Ascending aorta (tissue), 2 donors: ENCODE data around the gene CHRNA4. TPM values are rescaled to one million over a fixed set of nuclear protein-coding genes. Genes with fewer than 3 reads are reported as not detected.
A peak's percentile ranks its signal among the peaks of the same experiment; 100 is the strongest.

ENCODE experiments used
- DNase-seq, 2 donors: peaks; one replicate each; pipeline ENCODE4 v3.0.0-alpha.2; 2019; ENCODE audit warnings: low spot score in 2 of 2
- H3K27ac ChIP-seq, 2 donors: fragments of 200-600 bp; sonication (generic); one replicate each; pipeline ENCODE4 v1.5.1; 2016 to 2017; ENCODE audit warnings: mild to moderate bottlenecking in 1 of 2
- H3K27me3 ChIP-seq: fragments of 200-600 bp; sonication (generic); one replicate; pipeline ENCODE4 v1.5.1; 2017
- H3K36me3 ChIP-seq, 2 donors: fragments of 200-600 bp; sonication (generic); one replicate each; pipeline ENCODE4 v1.5.1; 2016
- H3K4me1 ChIP-seq, 2 donors: fragments of 200-600 bp; sonication (generic); one replicate each; pipeline ENCODE4 v1.5.1; 2016 to 2017; ENCODE audit warnings: mild to moderate bottlenecking in 1 of 2
- H3K4me3 ChIP-seq, 2 donors: fragments of 200-600 bp; sonication (generic); one replicate each; pipeline ENCODE4 v1.5.1; 2016 to 2017; ENCODE audit warnings: mild to moderate bottlenecking in 1 of 2
- H3K9me3 ChIP-seq, 2 donors: fragments of 200-600 bp; sonication (generic); one replicate each; pipeline ENCODE4 v1.5.1; 2016
- intact Hi-C: fragments of 100-400 bp; cut with DNase I; formaldehyde crosslinking; loops from one replicate; pipeline ENCODE4 v1.15.1; 2023
- total RNA-seq: library from RNA; depleted of rRNA; stranded (reverse); fragments of >200 nt; gene quantifications from one replicate; pipeline ENCODE4 v1.1.0, GENCODE V29; 2016
- TF ChIP-seq, protein P1 (sequence below), 3 experiments: fragments of 200-600 bp in 2 of 3; fragments of 450-650 bp in 1 of 3; sonication (generic) in 2 of 3; IDR thresholded peaks; one replicate each; pipeline ENCODE4 v1.5.1; 2016 to 2019; ENCODE audit warnings: antibody characterized with exemption in 3 of 3, mild to moderate bottlenecking in 1 of 3, moderate library complexity in 1 of 3

CHRNA4 gene
- total RNA-seq, 1 donor from 2014 or later, result not detected

DNA sequence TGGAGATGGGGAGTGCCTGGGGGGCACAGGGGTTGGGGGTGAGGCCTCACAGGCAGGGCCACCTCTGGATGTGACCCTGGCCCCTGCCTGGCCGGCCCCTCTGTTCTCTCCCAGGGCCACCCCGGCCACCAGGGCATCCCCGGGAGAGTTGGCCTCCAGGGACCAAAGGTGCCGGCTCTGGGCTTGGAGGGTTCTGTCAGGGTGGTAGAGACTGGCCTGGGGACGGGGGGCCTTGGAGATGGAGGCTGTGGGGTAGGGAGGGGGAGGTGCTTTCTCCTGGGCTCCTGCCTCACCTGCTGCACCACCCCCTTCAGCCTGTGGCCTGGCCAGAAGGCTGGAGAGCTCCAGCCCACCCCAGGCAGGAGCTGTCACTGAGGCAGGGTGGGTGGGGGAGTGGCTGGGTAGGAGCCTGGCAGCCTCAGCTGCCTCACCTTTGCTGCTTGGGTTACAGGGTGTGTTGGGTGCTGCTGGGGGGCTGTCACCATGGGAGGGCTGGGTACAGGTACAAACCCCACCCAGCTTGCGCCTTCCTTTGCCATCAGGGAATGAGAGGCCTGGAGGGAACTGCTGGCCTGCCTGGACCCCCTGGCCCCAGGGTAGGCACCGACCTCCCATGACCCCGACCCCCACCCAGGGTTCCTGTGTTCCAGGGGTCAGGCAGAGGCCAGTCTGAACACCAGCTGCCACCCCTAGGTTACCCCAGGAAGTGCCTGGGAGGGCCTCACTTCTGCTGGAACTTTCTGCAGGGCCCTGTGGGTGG lies 35.4 kb downstream of the CHRNA4 start:
- peak in 1 of 2 donors; percentile 27 for DNase-seq
- TF ChIP-seq, protein P1, sequence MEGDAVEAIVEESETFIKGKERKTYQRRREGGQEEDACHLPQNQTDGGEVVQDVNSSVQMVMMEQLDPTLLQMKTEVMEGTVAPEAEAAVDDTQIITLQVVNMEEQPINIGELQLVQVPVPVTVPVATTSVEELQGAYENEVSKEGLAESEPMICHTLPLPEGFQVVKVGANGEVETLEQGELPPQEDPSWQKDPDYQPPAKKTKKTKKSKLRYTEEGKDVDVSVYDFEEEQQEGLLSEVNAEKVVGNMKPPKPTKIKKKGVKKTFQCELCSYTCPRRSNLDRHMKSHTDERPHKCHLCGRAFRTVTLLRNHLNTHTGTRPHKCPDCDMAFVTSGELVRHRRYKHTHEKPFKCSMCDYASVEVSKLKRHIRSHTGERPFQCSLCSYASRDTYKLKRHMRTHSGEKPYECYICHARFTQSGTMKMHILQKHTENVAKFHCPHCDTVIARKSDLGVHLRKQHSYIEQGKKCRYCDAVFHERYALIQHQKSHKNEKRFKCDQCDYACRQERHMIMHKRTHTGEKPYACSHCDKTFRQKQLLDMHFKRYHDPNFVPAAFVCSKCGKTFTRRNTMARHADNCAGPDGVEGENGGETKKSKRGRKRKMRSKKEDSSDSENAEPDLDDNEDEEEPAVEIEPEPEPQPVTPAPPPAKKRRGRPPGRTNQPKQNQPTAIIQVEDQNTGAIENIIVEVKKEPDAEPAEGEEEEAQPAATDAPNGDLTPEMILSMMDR (IDR thresholded peaks at IDR 0.05), result no peak
- Histone ChIP-seq H3K4me3 (no peak overlapping the region), H3K9me3 (no peaks in the 10 kb centered on the region), H3K27me3 (no peaks in the 10 kb centered on the region), H3K4me1 (no peaks in the 10 kb centered on the region), H3K27ac (no peak overlapping the region), H3K36me3 (no peaks in the 10 kb centered on the region)
- intact Hi-C loops, result no loop called here

DNA sequence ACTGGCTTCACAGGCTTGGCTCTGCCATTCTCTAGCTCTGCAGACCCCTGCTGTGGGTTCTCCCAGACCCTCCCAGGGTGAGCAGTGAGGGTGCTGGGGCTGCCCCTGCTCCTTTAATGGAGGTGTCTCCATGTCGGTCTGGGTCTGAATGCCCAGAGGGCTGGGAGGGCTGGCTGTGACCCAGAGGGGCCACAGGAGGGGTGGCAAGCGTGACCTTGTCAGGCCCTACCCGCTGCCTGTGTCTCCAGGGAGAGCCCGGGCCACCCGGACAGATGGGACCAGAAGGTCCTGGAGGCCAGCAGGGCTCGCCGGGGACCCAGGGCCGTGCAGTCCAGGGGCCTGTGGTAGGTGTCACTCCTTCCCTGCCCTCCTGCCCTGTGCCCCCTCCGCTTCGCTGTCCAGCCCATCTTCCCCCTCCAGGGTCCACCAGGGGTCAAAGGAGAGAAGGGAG lies 36.1 kb downstream of the CHRNA4 start:
- Histone ChIP-seq H3K4me3 (no peak overlapping the region), H3K9me3 (no peaks in the 10 kb centered on the region), H3K36me3 (no peaks in the 10 kb centered on the region), H3K27me3 (no peaks in the 10 kb centered on the region), H3K4me1 (no peaks in the 10 kb centered on the region), H3K27ac (no peak overlapping the region)
- intact Hi-C loops, result no loop called here
- peak in 1 of 2 donors; percentile 56 for DNase-seq
- TF ChIP-seq, protein P1 (IDR thresholded peaks at IDR 0.05), result no peak

DNA sequence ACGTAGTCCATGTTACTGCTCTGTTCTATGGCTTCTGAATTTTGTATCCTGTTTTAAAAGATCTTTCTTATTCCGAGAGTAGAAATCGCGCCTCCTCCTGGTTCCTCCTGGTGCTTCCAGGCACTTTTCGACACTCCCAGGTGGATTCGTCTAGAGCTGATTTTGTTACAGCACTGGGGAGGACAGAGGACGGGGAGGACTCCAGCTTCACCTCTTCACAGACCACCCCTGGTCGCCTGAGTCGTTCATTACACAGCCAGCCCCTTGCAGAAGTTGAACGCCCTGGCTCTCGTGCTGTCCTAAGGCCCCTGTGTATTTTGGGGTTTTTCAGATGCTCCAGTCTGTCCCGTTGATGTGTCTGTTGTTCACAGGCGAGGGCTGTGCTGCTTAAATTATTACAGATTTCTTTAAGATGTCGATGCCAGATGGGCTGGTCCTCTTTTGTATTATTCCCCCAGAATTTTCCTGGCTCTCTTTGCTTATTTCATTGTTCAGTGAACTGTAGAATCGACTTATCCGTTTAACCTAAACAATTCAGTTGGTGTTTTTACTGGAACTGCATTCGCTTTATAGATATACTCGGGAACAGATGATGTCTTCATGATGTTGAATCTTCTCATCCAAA lies 37.7 kb downstream of the CHRNA4 start:
- Histone ChIP-seq H3K4me3 (no peak overlapping the region), H3K27ac (no peak overlapping the region), H3K27me3 (no peaks in the 10 kb centered on the region), H3K4me1 (no peaks in the 10 kb centered on the region), H3K9me3 (no peaks in the 10 kb centered on the region), H3K36me3 (no peaks in the 10 kb centered on the region)
- TF ChIP-seq, protein P1 (IDR thresholded peaks at IDR 0.05), result no peak
- peak in 1 of 2 donors; percentile 33 for DNase-seq
- intact Hi-C loops, result no loop called here

DNA sequence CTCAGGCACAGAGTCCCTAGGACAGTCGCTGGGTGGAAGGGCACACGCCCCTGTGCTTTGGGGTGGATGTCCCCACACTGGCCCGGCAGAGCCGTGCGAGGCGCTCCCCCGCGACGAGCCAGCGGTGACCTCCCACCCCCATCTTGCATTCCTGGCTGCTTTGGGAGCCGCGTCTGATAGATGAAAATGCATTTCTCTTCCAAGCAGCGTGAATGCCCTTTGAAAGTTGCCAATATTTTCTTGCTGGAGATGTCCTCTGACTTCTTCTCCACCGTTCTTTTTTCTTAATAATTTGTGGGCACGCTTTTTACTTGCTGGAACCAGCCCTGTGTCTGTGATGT lies 38.2 kb downstream of the CHRNA4 start:
- no peaks in the 10 kb centered on the region for H3K9me3 ChIP-seq
- H3K27ac ChIP-seq, result no peak overlapping the region
- TF ChIP-seq, protein P1 (IDR thresholded peaks at IDR 0.05), result no peak
- intact Hi-C loops, result no loop called here
- H3K36me3 ChIP-seq, result no peaks in the 10 kb centered on the region
- DNase-seq, result no peak
- H3K4me3 ChIP-seq, result no peak overlapping the region
- no peaks in the 10 kb centered on the region for H3K4me1 ChIP-seq
- no peaks in the 10 kb centered on the region for H3K27me3 ChIP-seq

DNA sequence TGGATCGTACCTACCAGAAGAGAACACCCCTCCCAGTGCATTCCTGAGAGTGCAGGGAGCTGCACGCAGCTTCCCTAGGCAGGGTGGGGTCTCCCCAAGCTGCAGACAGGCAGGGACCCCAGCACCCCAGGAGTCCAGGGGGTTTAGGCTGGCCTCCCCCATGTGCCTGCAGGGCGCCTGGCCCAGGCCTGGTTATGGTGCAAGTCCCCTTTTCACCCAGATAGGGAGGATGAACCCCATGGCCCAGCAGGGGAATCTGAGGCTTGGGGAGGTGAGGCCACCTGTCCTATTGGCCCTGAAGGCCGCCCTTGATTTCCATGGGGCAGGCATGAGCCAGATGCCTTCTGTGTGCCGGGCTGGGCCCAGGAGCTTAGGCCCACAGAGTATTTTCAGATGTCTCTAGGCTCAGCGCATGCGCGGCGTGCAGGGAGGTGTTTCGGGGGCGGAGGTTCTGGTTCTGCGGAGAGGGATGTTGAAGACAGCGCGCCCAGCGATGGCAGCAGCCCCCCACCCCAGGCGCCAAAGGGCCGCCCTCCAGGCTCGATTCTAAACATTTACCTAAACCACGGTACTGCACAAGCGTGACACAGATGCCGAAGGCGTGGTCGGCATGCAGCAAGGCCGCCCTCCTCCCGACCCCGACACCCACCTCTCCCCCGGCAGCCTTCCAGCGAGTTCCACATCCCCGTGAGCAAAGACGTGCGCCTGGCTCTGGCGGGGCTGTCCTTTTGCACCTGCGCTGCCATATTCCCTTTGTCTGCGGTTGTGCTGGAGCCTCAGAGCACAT lies 38.8 kb downstream of the CHRNA4 start:
- peak in 1 of 2 donors; percentile 50 for DNase-seq
- intact Hi-C loops, result no loop called here
- no peaks in the 10 kb centered on the region for H3K27me3 ChIP-seq

More for the DNA sequence above, 38.8 kb downstream of the CHRNA4 start:
- Histone ChIP-seq H3K4me1 (no peaks in the 10 kb centered on the region), H3K4me3 (no peak overlapping the region), H3K9me3 (no peaks in the 10 kb centered on the region), H3K27ac (no peak overlapping the region), H3K36me3 (no peaks in the 10 kb centered on the region)
- TF ChIP-seq, protein P1 (IDR thresholded peaks at IDR 0.05), result no peak
